ENCODE measurements around the gene NAT10.

- no peak for TF ChIP-seq CTCF (IDR thresholded peaks at IDR 0.05; ENCODE audit: poor library complexity, severe bottlenecking)
- TF ChIP-seq POLR2AphosphoS5 (IDR thresholded peaks at IDR 0.05), result no peak
- no peak for TF ChIP-seq EP300 (conservative IDR thresholded peaks at IDR 0.05; ENCODE audit: poor library complexity, severe bottlenecking)
- TF ChIP-seq EZH2 (IDR thresholded peaks at IDR 0.05; ENCODE audit: borderline replicate concordance, insufficient read depth, low read length, poor library complexity, severe bottlenecking), result no peak
- TF ChIP-seq TAF1 (IDR thresholded peaks at IDR 0.05; ENCODE audit: low read depth), result no peak
- no peak for TF ChIP-seq MXI1 (conservative IDR thresholded peaks at IDR 0.05; ENCODE audit: poor library complexity, severe bottlenecking)
Measured at GRCh38 chr11:34145847-34146381, 40.5 kb downstream of the NAT10 start.

Measured in neural cell (in vitro differentiated cells).